NCI-H1694 (cell line): ENCODE measurements around the gene RTP2.

Source experiments
- DNase-seq: peaks from one replicate; lab custom pipeline; 2025; lab: John Stamatoyannopoulos, UW

Gene RTP2

GRCh38 chr3:187738331-187739093, 36.2 kb upstream of the RTP2 start:
- peak; percentile 93 for DNase-seq

- no peak for DNase-seq
These were observed 35.6 kb upstream of the RTP2 start for GRCh38 chr3:187738071-187738330.

GRCh38 chr3:187737368-187738070, 35.2 kb upstream of the RTP2 start:
- DNase-seq, result no peak

GRCh38 chr3:187737006-187737367, 34.6 kb upstream of the RTP2 start:
- no peak for DNase-seq

- DNase-seq, result no peak
These were observed 34.1 kb upstream of the RTP2 start for GRCh38 chr3:187736418-187736871.

- no peak for DNase-seq
These were observed 33.5 kb upstream of the RTP2 start for GRCh38 chr3:187735837-187736236.

GRCh38 chr3:187735383-187735782, 33.0 kb upstream of the RTP2 start:
- no peak for DNase-seq

GRCh38 chr3:187734841-187735240, 32.5 kb upstream of the RTP2 start:
- DNase-seq, result no peak

- no peak for DNase-seq
These were observed 31.0 kb upstream of the RTP2 start for GRCh38 chr3:187733371-187733770.

GRCh38 chr3:187729598-187729997, 27.2 kb upstream of the RTP2 start:
- DNase-seq, result no peak

GRCh38 chr3:187728940-187729583, 26.7 kb upstream of the RTP2 start:
- no peak for DNase-seq

GRCh38 chr3:187728248-187728647, 25.9 kb upstream of the RTP2 start:
- DNase-seq, result no peak

- no peak for DNase-seq
These were observed 24.2 kb upstream of the RTP2 start for GRCh38 chr3:187726564-187726963.

- DNase-seq, result no peak
These were observed 23.5 kb upstream of the RTP2 start for GRCh38 chr3:187725653-187726370.

GRCh38 chr3:187725224-187725623, 22.9 kb upstream of the RTP2 start:
- no peak for DNase-seq

- no peak for DNase-seq
These were observed 19.9 kb upstream of the RTP2 start for GRCh38 chr3:187722206-187722612.

- DNase-seq, result no peak
These were observed 18.7 kb upstream of the RTP2 start for GRCh38 chr3:187721055-187721454.

GRCh38 chr3:187720337-187720670, 17.9 kb upstream of the RTP2 start:
- DNase-seq, result no peak

GRCh38 chr3:187719628-187720336, 17.4 kb upstream of the RTP2 start:
- DNase-seq, result no peak

- DNase-seq, result no peak
These were observed 16.4 kb upstream of the RTP2 start for GRCh38 chr3:187718802-187719201.

- no peak for DNase-seq
These were observed 15.2 kb upstream of the RTP2 start for GRCh38 chr3:187717572-187717971.

GRCh38 chr3:187714404-187714979, 12.1 kb upstream of the RTP2 start:
- DNase-seq, result peak; percentile 65
